Activated T-cell treated with anti-CD3 and anti-CD28 coated beads for 48 hours (primary cell): ENCODE results near the gene RILPL2.
"Not testable (repeated sequence)": the region's sequence is repeated elsewhere in the genome, so short reads cannot be mapped to it uniquely, and the experiment has no call there.

Source experiments
- DNase-seq: peaks from one replicate; pipeline ENCODE4 v3.0.0-alpha.2; 2020; ENCODE audit warnings: low read depth

Gene RILPL2

DNA sequence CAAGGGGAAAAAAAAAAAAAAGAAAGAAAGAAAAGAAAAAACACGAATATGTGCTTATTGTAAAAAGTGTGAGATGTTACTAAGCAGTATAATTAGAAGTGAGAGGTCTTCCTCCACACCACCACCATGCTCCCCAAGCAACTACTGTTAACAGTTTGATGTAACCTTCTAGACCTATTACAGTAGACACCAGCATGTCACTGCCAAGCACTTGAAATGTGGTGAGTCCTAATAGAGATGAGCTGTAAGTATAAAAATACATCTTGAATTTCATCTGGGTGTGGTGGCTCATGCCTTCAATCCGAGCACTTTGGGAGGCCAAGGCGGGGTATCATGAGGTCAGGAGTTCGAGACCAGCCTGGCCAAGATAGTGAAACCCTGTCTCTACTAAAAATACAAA is 13.4 kb upstream of the RILPL2 start:
- no peak for DNase-seq

DNA sequence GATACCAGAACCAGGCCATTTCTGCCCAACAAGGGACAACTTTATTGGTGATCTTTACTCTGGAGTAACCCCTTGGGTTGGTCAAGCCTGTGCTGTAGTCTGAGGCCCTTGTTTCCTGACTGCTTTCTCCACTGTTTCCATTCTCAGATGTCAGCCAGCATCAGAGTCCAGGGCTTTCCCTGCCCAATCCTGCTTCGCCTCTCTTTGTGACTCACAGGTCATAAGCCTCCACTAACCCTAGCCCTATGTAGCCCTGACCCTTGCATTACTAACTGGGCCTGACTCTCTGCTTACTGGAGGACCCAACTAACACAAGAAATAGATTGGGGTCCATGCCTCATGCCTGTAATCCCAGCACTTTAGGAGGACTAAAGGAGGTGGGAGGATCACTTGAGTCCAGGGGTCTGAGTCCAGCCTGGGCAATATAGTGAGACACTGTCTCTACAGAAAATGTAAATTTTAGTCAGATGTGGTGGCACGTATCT is 12.8 kb upstream of the RILPL2 start:
- no peak for DNase-seq

DNA sequence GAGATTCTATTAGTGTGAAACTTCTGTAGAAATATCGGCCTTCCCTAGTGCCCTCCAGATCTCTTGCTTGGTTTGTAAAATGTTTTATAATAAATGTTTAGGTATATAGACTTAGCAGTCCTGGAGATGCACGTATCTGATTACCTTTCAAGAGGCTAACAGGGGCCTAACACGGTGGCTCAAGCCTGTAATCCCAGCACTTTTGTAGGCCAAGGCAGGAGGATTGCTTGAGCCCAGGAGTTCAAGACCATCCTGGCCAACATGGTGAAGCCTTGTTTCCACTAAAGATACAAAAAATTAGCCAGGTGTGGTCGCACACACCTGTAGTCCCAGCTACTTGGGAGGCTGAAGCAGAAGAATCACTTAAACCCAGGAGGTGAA is 9.8 kb upstream of the RILPL2 start:
- DNase-seq: no peak

DNA sequence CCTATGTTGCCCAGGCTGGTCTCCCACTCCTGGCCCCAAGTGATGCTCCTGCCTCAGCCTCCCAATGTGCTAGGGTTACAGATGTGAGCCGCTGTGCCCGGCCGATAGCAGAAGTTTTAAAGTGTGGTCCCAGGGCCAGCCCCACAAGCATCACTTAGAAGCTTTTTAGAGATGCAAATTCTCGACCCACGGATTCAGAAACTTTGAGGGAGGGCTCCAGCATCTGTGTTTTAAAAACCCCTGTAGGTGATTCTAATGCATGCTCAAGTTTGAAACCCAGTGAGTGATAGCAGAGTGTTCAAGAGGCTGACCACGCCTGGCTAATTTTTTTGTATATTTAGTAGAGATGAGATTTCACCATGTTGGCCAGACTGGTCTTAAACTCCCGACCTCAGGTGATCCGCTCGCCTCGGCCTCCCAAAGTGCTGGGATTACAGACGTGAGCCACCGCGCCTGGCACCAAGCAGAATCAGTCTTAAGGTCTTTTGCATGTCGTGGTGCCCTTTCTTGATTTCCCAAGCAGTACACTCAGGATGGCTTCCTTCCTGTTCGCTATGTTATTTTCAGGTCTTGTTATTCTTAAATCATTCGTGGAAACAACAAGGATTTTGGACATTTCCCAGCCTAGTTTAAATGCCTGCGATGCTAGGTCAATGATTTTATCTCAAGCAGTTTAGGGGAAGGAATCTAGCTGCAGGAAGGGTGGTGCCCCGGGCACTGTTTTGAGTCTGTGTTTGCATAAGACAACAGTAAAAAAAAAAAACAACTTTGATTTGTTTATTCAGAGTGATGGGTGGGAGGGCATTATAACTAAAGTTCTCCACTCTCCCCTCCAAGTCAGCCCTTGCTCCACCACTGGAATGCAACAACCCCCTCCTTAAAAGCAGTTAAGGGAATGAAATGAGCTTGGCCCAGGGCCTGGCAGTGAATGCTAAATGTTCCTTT is 9.2 kb upstream of the RILPL2 start:
- no peak for DNase-seq

- no peak for DNase-seq
These were observed 7.9 kb upstream of the RILPL2 start for GRCh38 chr12:123444092-123445026.

DNA sequence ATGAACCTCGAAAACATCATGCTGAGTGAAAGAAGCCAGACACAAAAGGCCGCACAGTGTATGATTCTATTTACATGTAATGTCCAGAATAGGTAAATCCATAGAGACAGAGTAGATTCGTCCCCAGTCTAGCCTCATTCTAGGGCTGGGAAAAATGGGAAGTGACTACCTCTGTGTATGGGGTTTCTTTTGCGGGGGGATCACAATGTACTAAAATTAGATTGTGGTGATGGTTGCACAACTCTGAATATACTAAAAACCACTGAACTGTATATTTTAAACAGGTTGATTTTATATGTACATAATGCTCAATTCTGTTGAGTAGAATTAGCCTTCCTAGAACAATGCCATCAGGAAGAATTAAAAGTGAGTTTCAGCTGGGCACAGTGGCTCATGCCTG is 6.3 kb upstream of the RILPL2 start:
- no peak for DNase-seq

GRCh38 chr12:123441523-123442164 is 5.2 kb upstream of the RILPL2 start:
- no peak for DNase-seq

- DNase-seq: no peak
These were observed 858 bp downstream of the RILPL2 start for GRCh38 chr12:123435636-123436016.

- DNase-seq: no peak
These were observed 2.9 kb downstream of the RILPL2 start for GRCh38 chr12:123433615-123434014.

DNA sequence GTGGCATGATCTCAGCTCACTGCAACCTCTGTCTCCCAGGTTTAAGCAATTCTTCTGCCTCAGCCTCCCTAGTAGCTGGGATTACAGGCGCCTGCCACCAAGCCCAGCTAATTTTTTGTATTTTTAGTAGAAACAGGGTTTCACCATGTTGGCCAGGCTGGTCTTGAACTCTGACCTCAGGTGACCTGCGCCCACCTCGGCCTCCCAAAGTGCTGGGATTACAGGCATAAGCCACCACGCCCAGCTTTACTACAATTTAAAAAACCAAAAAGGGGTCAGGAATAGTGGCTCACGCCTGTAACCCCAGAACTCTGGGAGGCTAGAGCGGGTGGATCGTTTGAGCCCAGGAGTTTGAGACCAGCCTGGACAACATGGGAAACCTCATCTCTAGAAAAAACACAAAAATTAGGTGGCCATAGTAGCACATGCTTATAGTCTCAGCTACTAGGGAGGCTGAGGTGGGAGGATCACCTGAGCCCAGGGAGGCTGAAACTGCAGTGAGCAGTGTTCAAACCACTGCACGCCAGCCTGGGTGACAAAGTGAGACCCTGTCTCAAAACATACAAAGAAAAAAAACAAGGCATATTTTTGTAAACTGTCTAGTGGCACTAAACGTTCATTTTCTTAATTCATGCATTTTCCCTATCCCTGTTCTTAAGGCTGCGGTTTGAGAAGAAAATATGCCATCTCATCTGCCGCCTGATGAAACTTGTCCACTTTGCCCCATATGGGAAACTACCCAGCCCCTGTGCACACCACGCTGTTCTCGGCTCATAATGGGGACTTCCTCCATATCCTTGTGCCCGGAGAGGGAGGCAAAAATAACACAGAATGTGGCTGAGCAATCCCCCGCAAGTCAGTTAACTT is 4.3 kb downstream of the RILPL2 start:
- DNase-seq: not testable (repeated sequence)

DNA sequence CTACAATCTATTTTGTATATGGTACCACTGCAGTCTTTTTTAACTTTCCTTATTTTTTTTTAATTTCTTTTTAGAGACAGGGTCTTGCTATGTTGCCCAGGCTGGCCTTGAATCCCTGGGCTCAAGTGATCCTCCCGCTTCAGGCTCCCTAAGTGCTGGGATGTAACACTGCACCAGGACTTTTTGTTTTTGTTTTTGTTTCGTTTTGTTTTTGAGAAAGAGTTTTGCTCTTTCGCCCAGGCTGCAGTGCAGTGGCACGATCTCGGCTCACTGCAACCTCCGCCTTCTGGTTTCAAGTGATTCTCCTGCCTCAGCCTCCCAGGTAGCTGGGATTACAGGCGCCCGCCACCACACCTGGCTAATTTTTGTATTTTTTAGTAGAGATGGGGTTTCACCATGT is 7.4 kb downstream of the RILPL2 start:
- not testable (repeated sequence) for DNase-seq

- DNase-seq: no peak
These were observed 7.9 kb downstream of the RILPL2 start for GRCh38 chr12:123428591-123428990.

- no peak for DNase-seq
These were observed 9.3 kb downstream of the RILPL2 start for GRCh38 chr12:123427036-123427769.

DNA sequence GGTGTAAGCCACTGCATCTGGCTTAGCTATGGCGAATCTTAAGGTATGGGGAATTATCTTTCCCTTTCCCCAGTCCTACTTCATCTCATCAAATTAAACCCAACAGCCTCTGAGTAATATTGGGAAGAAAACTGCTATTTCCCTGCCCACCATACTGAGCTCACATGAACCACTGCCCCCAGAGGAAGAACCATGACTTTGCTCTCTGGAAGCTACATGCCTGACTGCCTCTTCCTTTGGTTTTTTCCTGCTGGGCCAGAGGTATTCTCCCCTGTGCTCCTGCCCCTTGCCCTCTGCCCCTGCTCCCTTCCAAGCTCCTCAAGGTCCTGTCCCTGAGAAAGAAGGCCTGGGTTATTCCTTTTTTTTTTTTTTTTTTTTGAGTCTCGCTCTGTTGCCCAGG is 15.2 kb downstream of the RILPL2 start:
- no peak for DNase-seq

DNA sequence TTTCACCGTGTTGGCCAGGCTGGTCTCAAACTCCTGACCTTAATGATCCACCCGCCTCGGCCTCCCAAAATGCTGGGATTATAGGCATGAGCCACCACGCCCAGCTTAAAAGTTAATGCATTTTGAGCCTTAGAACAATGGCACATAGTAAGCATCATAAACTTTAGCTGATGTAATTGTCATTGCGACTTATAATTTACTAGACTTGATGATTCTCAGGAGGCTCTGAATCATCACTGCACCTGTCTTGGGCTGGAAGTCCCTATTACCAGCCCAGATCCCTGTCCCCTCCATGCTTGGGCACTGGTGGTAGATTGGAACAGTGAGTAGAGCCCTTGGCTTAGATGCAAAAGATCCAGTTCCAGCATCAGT is 26.5 kb downstream of the RILPL2 start:
- DNase-seq: no peak

- not testable (repeated sequence) for DNase-seq
These were observed 27.0 kb downstream of the RILPL2 start for GRCh38 chr12:123409284-123410040.

DNA sequence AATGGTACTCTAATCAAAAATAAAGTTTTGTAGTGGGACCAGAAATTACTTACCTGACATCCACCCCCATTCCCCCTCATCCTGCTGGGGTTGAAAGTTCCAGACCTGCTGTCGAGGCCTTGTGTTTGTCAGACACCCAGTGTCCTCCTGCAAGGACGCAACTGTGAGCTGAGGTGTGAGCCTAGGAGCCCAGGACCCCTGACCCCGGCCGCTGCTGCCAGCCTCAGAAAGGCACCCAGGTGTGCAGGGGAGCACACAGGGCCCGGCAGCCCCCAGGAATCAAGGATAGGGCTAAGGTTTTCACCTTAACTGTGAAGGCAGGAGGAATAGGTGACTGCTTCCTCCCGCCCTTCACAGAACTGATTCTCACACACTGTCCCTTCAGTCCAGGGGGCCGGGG is 27.9 kb downstream of the RILPL2 start:
- not testable (repeated sequence) for DNase-seq

DNA sequence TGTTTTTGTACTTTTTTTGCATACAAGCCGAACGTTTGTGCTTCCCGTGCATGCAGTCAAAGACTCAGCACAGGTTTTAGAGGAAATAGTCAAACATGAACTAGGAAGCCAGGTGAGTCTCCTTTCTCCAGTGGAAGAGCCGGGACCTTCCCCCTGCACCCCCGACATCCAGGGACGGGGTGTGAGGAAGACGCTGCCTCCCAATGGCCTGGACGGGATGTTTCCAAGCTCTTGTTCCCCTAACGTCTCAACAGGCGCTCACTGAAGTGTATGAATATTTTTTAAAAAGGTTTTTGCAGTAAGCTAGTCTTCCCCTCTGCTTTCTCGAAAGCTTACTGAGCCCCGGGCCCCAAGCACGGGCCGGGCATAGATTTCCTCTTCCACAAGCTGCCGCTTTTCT is 28.6 kb downstream of the RILPL2 start:
- not testable (repeated sequence) for DNase-seq

DNA sequence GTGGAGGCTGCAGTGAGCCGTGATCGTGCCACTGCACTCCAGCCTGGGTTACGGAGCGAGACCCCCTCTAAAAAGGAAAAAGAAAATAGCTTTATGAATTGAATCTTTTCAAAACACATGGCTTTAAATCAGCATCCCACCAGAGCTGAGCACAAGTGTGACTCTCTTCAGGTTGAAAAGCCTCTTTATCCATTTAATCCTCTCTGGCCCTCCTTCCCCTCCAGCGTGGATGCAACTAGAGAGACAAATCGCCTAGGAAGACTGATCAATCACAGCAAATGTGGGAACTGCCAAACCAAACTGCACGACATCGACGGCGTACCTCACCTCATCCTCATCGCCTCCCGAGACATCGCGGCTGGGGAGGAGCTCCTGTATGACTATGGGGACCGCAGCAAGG is 29.2 kb downstream of the RILPL2 start:
- not testable (repeated sequence) for DNase-seq

- no peak for DNase-seq
These were observed 31.9 kb downstream of the RILPL2 start for GRCh38 chr12:123404581-123404980.
